Peyer's patch (tissue), 4 donors: ENCODE data around the gene ATP6V0A1. TPM values are rescaled to one million over a fixed set of nuclear protein-coding genes. Genes with fewer than 3 reads are reported as not detected.
"Not testable (repeated sequence)": the region's sequence is repeated elsewhere in the genome, so short reads cannot be mapped to it uniquely, and the experiment has no call there.

Experiments
- DNase-seq, 3 donors: peaks; one replicate each; pipeline ENCODE4 v3.0.0-alpha.2; 2017 to 2019
- H3K27ac ChIP-seq, 4 donors: fragments of 200-600 bp; sonication (generic); one replicate each; pipeline ENCODE4 v1.5.1; 2016 to 2019
- H3K27me3 ChIP-seq, 2 donors: fragments of 200-600 bp; sonication (generic); one replicate each; pipeline ENCODE4 v1.5.1; 2019
- H3K36me3 ChIP-seq, 3 donors: fragments of 200-600 bp; sonication (generic); one replicate each; pipeline ENCODE4 v1.5.1; 2016 to 2019
- H3K4me1 ChIP-seq, 4 donors: fragments of 200-600 bp; sonication (generic); one replicate each; pipeline ENCODE4 v1.5.1; 2016 to 2019
- H3K4me3 ChIP-seq, 4 donors: fragments of 200-600 bp; sonication (generic); 1 replicate in 3 of 4; 2 replicates in 1 of 4; pipeline ENCODE4 v1.5.1; 2016 to 2019; ENCODE audit warnings: mild to moderate bottlenecking in 1 of 4
- H3K9me3 ChIP-seq, 4 donors: fragments of 200-600 bp; sonication (generic); one replicate each; pipeline ENCODE4 v1.5.1; 2016 to 2019; ENCODE audit warnings: mild to moderate bottlenecking in 1 of 4
- CTCF ChIP-seq, 6 experiments: fragments of 450-650 bp in 4 of 6; fragments of 200-600 bp in 2 of 6; sonication (generic) in 1 of 6; IDR thresholded peaks; one replicate each; pipeline ENCODE4 v1.5.1; 2017 to 2019; ENCODE audit warnings: antibody characterized with exemption in 6 of 6, mild to moderate bottlenecking in 3 of 6, moderate library complexity in 1 of 6
- POLR2A ChIP-seq, 2 donors: fragments of 450-650 bp; IDR thresholded peaks; one replicate each; pipeline ENCODE4 v1.5.1; 2017; ENCODE audit warnings: antibody characterized with exemption in 2 of 2, mild to moderate bottlenecking in 2 of 2, moderate library complexity in 2 of 2
- total RNA-seq, 4 donors: library from RNA; depleted of rRNA; stranded (reverse); fragments of >200 nt; gene quantifications; one replicate each; pipeline ENCODE4 v1.1.0, GENCODE V29; 2016

ATP6V0A1 gene
- total RNA-seq, 4 donors from 2014 or later = 121 to 251 (median 204) TPM

GRCh38 chr17:42541041-42541833 is 82.6 kb downstream of the ATP6V0A1 start:
- peak in 1 of 3 donors; percentile 83 for DNase-seq
- peaks cover 0 to 30% (median 7%) of the 10 kb centered on the region in 4 donors for H3K4me1 ChIP-seq
- TF ChIP-seq CTCF (IDR thresholded peaks at IDR 0.05) (no peak), POLR2A (IDR thresholded peaks at IDR 0.05) (peak in 1 of 2 donors; percentile 71)
- H3K4me3 ChIP-seq = no peak overlapping the region
- peak overlapping the region in 3 of 4 donors; percentile 59 to 80 (median 79) for H3K27ac ChIP-seq
- no peaks in the 10 kb centered on the region for H3K9me3 ChIP-seq
- H3K36me3 ChIP-seq = peaks cover 0 to 40% (median 0%) of the 10 kb centered on the region in 3 donors
- no peaks in the 10 kb centered on the region for H3K27me3 ChIP-seq

- TF ChIP-seq POLR2A (IDR thresholded peaks at IDR 0.05) (no peak), CTCF (IDR thresholded peaks at IDR 0.05) (no peak)
- Histone ChIP-seq H3K36me3 (peaks cover 0 to 40% (median 0%) of the 10 kb centered on the region in 3 donors), H3K9me3 (no peaks in the 10 kb centered on the region)
These were observed 84.8 kb downstream of the ATP6V0A1 start for GRCh38 chr17:42543190-42544079.

GRCh38 chr17:42544874-42545283 is 86.2 kb downstream of the ATP6V0A1 start:
- H3K4me3 ChIP-seq = no peak overlapping the region
- no peaks in the 10 kb centered on the region for H3K9me3 ChIP-seq
- H3K27me3 ChIP-seq = no peaks in the 10 kb centered on the region
- DNase-seq = no peak
- TF ChIP-seq CTCF (IDR thresholded peaks at IDR 0.05) = no peak
- TF ChIP-seq POLR2A (IDR thresholded peaks at IDR 0.05) = no peak
- H3K4me1 ChIP-seq = peaks cover 0 to 34% (median 0%) of the 10 kb centered on the region in 4 donors
- H3K27ac ChIP-seq = no peak overlapping the region
- peaks cover 0 to 27% (median 0%) of the 10 kb centered on the region in 3 donors for H3K36me3 ChIP-seq

More at GRCh38 chr17:42543190-42544079, 84.8 kb downstream of the ATP6V0A1 start:
- DNase-seq = no peak
- H3K4me1 ChIP-seq = peaks cover 0 to 27% (median 0%) of the 10 kb centered on the region in 4 donors
- H3K27ac ChIP-seq = no peak overlapping the region
- H3K4me3 ChIP-seq = no peak overlapping the region
- no peaks in the 10 kb centered on the region for H3K27me3 ChIP-seq

- not testable (repeated sequence) for H3K27me3 ChIP-seq, H3K27ac ChIP-seq
These were observed 87.3 kb downstream of the ATP6V0A1 start for GRCh38 chr17:42545755-42546505.

GRCh38 chr17:42547001-42547461 is 88.4 kb downstream of the ATP6V0A1 start:
- H3K27me3 ChIP-seq = no peaks in the 10 kb centered on the region
- no peak for TF ChIP-seq CTCF (IDR thresholded peaks at IDR 0.05)
- TF ChIP-seq POLR2A (IDR thresholded peaks at IDR 0.05) = no peak
- no peaks in the 10 kb centered on the region for H3K9me3 ChIP-seq
- no peak for DNase-seq
- H3K36me3 ChIP-seq = peaks cover 0 to 21% (median 0%) of the 10 kb centered on the region in 3 donors
- no peak overlapping the region for H3K4me3 ChIP-seq
- peaks cover 0 to 20% (median 0%) of the 10 kb centered on the region in 4 donors for H3K4me1 ChIP-seq
- H3K27ac ChIP-seq = no peak overlapping the region

More at GRCh38 chr17:42545755-42546505, 87.3 kb downstream of the ATP6V0A1 start:
- H3K4me3 ChIP-seq, H3K9me3 ChIP-seq, DNase-seq: not testable (repeated sequence)
- H3K4me1 ChIP-seq = peaks cover 0 to 31% (median 0%) of the 10 kb centered on the region in 4 donors
- peaks cover 0 to 25% (median 0%) of the 10 kb centered on the region in 3 donors for H3K36me3 ChIP-seq
